SK-N-MC (cell line): ENCODE measurements around the gene NOC2L.

Experiments used
- DNase-seq: peaks from one replicate; pipeline ENCODE4 v3.0.0-alpha.2; 2011; ENCODE audit warnings: low read depth, low spot score
- H3K27ac ChIP-seq: fragments of 200-600 bp; sonication (generic); 2 replicates; pipeline ENCODE4 v1.5.1; 2016; ENCODE audit warnings: mixed run types
- H3K36me3 ChIP-seq: fragments of 200-600 bp; sonication (generic); 2 replicates; pipeline ENCODE4 v1.6.1; 2017; ENCODE audit warnings: antibody characterized with exemption, low read length, mixed read lengths; ENCODE audit not compliant: insufficient read depth
- H3K4me3 ChIP-seq: fragments of 200-600 bp; sonication (generic); 2 replicates; pipeline ENCODE4 v1.5.1; 2016
- H3K9ac ChIP-seq: fragments of 200-600 bp; sonication (generic); 2 replicates; pipeline ENCODE4 v1.8.0; 2017; ENCODE audit warnings: mixed run types, mixed read lengths; ENCODE audit not compliant: insufficient read length
- H3K9me3 ChIP-seq: fragments of 200-600 bp; sonication (generic); 2 replicates; pipeline ENCODE4 v1.6.1; 2017; ENCODE audit warnings: low read depth, mild to moderate bottlenecking, antibody characterized with exemption, low read length, moderate library complexity, mixed read lengths
- EZH2 ChIP-seq: fragments of 200-600 bp; sonication (generic); IDR thresholded peaks from one replicate; pipeline ENCODE4 v1.6.1; 2017; ENCODE audit warnings: antibody characterized with exemption
- FOXP2 ChIP-seq: optimal IDR thresholded peaks from 2 replicates; pipeline ENCODE3; 2011; ENCODE audit warnings: mild to moderate bottlenecking, moderate library complexity; ENCODE audit not compliant: insufficient read depth; ENCODE audit errors: extremely low read length, control extremely low read depth
- POLR2AphosphoS5 ChIP-seq: IDR thresholded peaks from 2 replicates; pipeline ENCODE4 v1.6.1; 2012; ENCODE audit warnings: mild to moderate bottlenecking, low read depth, low read length, borderline replicate concordance

NOC2L gene

GRCh38 chr1:956636-957035 lies 2.4 kb downstream of the NOC2L start:
- Histone ChIP-seq H3K4me3 (no peak overlapping the region), H3K9me3 (no peaks in the 10 kb centered on the region), H3K36me3 (peaks cover 62% of the 10 kb centered on the region), H3K9ac (no peak overlapping the region), H3K27ac (no peak overlapping the region)
- no peak for TF ChIP-seq FOXP2
- TF ChIP-seq EZH2 = no peak
- no peak for TF ChIP-seq POLR2AphosphoS5
- no peak for DNase-seq

- Histone ChIP-seq H3K9me3 (no peaks in the 10 kb centered on the region), H3K9ac (no peak overlapping the region), H3K36me3 (peaks cover 73% of the 10 kb centered on the region), H3K27ac (no peak overlapping the region), H3K4me3 (no peak overlapping the region)
- no peak for DNase-seq
- TF ChIP-seq EZH2 = no peak
- TF ChIP-seq POLR2AphosphoS5 = no peak
- no peak for TF ChIP-seq FOXP2
Observed at GRCh38 chr1:955474-955873, 3.6 kb downstream of the NOC2L start.

- peaks cover 79% of the 10 kb centered on the region for H3K36me3 ChIP-seq
- TF ChIP-seq FOXP2 (no peak), EZH2 (no peak), POLR2AphosphoS5 (no peak)
- no peaks in the 10 kb centered on the region for H3K9me3 ChIP-seq
- DNase-seq = no peak
- H3K27ac ChIP-seq = no peak overlapping the region
- H3K9ac ChIP-seq = no peak overlapping the region
- H3K4me3 ChIP-seq = no peak overlapping the region
Observed at GRCh38 chr1:954927-955326, 4.1 kb downstream of the NOC2L start.

- TF ChIP-seq FOXP2 = no peak
- no peak for TF ChIP-seq EZH2
- no peak for TF ChIP-seq POLR2AphosphoS5
- Histone ChIP-seq H3K4me3 (no peak overlapping the region), H3K9me3 (no peaks in the 10 kb centered on the region), H3K27ac (no peak overlapping the region), H3K9ac (no peak overlapping the region), H3K36me3 (peaks cover 89% of the 10 kb centered on the region)
- no peak for DNase-seq
Observed at GRCh38 chr1:953524-954320, 5.3 kb downstream of the NOC2L start.

- DNase-seq = no peak
- Histone ChIP-seq H3K36me3 (peaks cover 91% of the 10 kb centered on the region), H3K4me3 (no peak overlapping the region), H3K9me3 (no peaks in the 10 kb centered on the region), H3K9ac (no peak overlapping the region), H3K27ac (no peak overlapping the region)
- TF ChIP-seq FOXP2 = no peak
- no peak for TF ChIP-seq POLR2AphosphoS5
- TF ChIP-seq EZH2 = no peak
Observed at GRCh38 chr1:952603-953002, 6.5 kb downstream of the NOC2L start.

GRCh38 chr1:952201-952600 lies 6.9 kb downstream of the NOC2L start:
- TF ChIP-seq EZH2 (no peak), POLR2AphosphoS5 (no peak), FOXP2 (no peak)
- H3K27ac ChIP-seq = no peak overlapping the region
- DNase-seq = no peak
- no peaks in the 10 kb centered on the region for H3K9me3 ChIP-seq
- H3K36me3 ChIP-seq = peaks cover 90% of the 10 kb centered on the region
- H3K4me3 ChIP-seq = no peak overlapping the region
- no peak overlapping the region for H3K9ac ChIP-seq

- peaks cover 86% of the 10 kb centered on the region for H3K36me3 ChIP-seq
- TF ChIP-seq FOXP2 (no peak), POLR2AphosphoS5 (no peak), EZH2 (no peak)
- DNase-seq = no peak
- H3K4me3 ChIP-seq = no peak overlapping the region
- H3K9me3 ChIP-seq = no peaks in the 10 kb centered on the region
- H3K9ac ChIP-seq = no peak overlapping the region
- no peak overlapping the region for H3K27ac ChIP-seq
Observed at GRCh38 chr1:951364-951763, 7.7 kb downstream of the NOC2L start.

- TF ChIP-seq FOXP2 (no peak), POLR2AphosphoS5 (no peak), EZH2 (no peak)
- Histone ChIP-seq H3K36me3 (peaks cover 86% of the 10 kb centered on the region), H3K9ac (no peak overlapping the region), H3K27ac (no peak overlapping the region), H3K4me3 (no peak overlapping the region), H3K9me3 (no peaks in the 10 kb centered on the region)
- no peak for DNase-seq
Observed at GRCh38 chr1:950881-951280, 8.2 kb downstream of the NOC2L start.
